GM12874 (cell line): Measurements from ENCODE around the gene RETREG3.

Experiments used
- TF ChIP-seq, protein P1 (sequence below): IDR thresholded peaks from 2 replicates; pipeline ENCODE4 v1.5.1; 2011; ENCODE audit warnings: low read depth, mild to moderate bottlenecking, control low read depth, low read length, moderate library complexity; ENCODE audit not compliant: insufficient read depth

The RETREG3 gene

DNA sequence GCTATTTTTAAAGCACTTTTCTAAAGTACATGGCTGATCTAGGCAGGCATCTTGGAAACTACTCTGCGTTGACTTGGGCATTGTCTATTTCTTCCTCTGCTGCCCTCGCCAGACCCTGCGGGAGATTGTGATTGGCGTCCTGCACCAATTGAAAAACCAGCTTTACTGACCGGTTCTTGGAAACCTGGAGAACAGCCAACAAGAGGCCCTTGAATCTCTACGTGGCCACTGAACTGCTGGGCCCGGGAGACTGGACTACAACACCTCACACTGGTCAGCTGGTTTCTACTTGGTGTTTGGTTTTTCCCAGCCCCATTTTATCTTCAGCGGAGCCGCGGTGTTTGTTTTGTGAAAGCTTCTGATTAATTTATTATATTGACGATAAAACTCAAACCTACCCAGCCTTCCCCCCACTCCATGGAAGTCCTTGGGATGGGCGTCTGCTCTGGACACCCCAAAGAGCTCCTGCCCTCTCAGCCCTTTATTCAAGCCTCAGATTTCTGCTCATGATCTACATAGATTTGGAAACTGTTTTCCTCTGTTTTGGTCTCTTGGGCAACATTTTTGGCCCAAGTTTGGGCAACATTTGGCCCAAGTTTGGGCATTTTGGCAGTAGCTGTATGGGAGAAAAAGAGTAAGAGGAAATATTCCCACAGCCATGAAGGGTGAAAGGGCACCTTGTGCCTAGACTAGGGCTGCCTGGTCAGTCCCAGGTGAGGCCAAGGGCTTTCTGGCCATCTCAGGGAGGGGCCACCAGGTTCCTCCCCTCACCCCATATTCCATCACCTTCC lies 37.5 kb downstream of the RETREG3 start:
- TF ChIP-seq, protein P1, sequence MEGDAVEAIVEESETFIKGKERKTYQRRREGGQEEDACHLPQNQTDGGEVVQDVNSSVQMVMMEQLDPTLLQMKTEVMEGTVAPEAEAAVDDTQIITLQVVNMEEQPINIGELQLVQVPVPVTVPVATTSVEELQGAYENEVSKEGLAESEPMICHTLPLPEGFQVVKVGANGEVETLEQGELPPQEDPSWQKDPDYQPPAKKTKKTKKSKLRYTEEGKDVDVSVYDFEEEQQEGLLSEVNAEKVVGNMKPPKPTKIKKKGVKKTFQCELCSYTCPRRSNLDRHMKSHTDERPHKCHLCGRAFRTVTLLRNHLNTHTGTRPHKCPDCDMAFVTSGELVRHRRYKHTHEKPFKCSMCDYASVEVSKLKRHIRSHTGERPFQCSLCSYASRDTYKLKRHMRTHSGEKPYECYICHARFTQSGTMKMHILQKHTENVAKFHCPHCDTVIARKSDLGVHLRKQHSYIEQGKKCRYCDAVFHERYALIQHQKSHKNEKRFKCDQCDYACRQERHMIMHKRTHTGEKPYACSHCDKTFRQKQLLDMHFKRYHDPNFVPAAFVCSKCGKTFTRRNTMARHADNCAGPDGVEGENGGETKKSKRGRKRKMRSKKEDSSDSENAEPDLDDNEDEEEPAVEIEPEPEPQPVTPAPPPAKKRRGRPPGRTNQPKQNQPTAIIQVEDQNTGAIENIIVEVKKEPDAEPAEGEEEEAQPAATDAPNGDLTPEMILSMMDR, result no peak

DNA sequence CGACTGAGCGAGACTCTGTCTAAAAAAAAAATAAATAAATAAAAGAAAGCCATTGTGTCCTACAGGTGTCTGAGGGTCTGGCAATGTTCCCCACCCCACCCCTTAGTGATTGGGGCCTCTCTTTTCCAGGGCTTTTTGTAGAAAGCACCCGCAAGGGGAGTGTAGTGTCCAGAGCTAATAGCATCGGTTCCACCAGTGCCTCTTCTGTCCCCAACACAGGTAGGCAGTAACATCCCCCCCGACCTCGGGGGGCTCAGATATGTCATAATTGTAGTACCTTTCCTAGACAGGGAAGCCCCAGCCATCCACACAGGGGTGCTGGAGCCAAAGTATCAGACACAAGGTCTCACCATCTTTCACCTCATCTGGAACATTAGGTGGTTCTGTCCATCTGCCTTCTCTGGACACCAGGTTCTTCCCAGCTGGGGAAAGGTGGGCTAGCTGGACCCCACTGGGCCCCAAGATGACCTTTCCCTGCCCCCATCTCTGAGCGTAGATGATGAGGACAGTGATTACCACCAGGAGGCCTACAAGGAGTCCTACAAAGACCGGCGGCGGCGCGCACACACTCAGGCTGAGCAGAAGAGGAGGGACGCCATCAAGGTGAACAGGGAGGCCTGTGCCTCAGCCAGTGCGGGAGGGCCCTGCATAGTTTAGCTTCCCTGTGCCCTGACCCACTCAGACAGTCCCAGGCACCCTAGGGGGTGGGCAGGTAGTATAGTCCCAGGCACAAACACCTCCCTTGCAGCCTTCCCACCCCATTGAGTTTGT lies 40.6 kb downstream of the RETREG3 start:
- TF ChIP-seq, protein P1, result no peak

DNA sequence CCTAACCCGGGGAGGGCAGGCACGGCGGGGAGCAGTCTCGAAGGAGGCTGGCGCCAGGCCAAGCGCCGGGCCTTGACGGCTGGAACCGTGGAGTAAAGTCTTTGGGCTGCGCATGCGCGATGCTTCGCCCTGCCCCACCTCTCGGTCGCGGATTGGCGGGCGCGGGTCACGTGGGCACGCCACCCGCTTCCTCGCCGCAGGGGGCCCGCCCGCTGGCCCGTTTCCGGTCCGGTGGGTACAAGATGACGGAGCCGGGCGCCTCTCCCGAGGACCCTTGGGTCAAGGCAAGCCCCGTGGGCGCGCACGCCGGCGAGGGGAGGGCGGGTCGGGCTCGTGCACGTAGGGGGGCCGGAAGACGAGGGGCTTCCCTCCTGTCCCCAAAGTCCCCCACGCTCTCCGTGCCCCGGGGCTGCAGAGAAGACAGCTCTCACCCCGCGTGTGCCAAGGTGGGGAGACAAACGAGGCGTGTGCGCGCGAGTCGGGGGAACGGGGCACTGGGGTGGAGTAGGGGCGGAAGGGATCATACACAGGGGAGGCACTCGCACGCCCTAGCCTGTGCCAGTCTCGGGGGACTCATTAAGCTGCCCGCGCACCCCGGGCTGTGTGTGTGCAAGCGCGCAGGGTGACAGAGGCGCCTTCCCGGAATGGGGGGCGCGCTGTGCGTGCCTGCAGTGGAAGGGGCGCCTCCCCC lies 42.1 kb downstream of the RETREG3 start, which contains the start of gene MLX:
Gene MLX, plus strand, starts transcription at position 218 of the 691 bp plus-strand sequence. Its CDS starts 25 bp downstream, at position 243.
- TF ChIP-seq, protein P1, result no peak

DNA sequence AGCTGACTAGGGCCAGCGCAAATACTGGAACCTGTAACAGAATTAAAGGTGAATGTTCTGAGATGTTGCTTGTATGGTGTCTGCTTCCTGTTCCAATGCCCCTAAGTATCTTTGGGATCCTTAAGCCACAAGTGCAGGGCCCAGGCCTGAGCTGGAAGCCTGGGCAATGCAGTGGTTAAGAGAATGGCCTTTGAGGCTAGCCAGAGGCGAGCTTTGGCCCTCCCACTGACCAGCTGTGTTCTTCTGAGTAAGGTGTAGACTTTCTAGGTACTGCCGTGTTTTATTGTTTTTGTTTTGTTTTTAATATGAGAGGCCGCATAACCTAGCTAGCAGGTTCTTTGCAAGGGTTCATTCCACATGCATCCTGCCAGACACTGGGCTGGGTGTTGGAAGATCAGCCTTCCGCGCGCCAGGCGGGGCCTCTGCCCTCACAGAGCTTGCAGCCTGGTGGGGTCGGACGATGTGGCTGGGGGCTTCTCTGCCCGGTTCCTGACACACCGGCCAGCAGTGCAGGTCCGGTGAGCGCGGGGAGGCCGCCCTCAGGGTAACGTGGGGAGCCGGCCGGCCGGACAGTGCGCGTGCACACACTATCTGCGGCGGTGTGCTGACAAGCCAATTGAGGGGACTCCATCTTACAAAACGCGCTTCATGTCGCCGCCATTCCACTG lies 42.8 kb downstream of the RETREG3 start:
- TF ChIP-seq, protein P1, result no peak

DNA sequence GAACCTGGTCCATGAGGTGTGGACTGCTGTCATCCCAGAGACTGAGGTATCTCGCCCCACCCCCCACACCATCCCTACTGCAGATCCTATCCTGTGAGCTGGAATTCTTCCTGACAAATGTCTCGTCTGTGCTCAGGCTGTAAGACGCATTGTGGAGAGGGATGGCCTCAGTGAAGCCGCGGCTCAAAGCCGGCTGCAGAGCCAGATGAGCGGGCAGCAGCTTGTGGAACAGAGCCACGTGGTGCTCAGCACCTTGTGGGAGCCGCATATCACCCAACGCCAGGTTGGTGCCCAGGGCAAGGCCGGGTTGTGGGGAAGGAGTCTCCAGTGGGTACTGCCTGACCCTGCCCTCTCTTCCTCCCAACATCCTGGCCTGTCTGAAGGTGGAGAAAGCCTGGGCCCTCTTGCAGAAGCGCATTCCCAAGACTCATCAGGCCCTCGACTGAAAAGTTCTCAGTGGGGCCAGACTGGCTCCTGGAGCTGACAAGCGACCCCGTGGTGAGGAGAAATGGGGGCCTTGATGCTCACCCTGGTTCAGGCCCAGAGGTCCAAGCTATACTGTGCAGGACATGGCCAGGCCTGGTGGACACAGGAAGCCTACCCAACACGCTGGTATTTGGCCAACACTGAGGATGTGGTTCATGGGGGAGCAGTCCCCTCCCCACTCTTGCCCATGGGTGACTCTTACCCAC lies 43.5 kb downstream of the RETREG3 start:
- TF ChIP-seq, protein P1, result no peak

DNA sequence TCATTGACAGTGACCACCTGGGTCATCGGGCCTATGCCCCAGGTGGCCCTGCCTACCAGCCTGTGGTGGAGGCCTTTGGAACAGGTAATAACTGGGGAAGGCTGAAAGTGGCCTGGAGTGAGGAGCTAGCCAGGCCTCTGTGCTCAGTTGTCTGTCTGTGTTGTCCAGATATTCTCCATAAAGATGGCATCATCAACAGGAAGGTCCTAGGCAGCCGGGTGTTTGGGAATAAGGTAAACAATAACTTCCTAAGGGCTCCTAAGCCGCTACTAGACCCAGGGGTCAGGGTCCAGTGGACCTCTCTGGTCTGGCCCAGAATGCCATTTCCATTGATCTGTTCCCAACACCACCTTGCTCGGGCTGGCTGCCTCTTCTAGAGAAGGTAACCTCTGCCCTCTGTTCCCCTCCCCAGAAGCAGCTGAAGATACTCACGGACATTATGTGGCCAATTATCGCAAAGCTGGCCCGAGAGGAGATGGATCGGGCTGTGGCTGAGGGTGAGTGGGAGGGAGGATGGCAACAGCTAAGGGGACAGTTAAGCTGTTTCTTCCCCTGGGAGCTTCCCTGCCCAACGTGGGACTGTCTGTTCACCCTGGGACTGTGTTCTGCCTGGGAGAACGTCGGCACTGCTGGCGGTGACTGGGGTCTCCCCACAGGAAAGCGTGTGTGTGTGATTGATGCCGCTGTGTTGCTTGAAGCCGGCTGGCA lies 44.2 kb downstream of the RETREG3 start:
- TF ChIP-seq, protein P1, result no peak
